GM19438 (cell line): Measurements from ENCODE around the gene NSD2.
"Not testable (repeated sequence)": the region's sequence is repeated elsewhere in the genome, so short reads cannot be mapped to it uniquely, and the experiment has no call there.

ENCODE experiments used
- ATAC-seq: cut with Tn5 transposase; IDR thresholded peaks from one replicate; pipeline ENCODE4 v1.9.1; 2021; ENCODE audit warnings: low read depth; ENCODE audit not compliant: unreplicated experiment

The NSD2 gene

GRCh38 chr4:1993718-1994516 lies 122.7 kb downstream of the NSD2 start:
- not testable (repeated sequence) for ATAC-seq

- no peak for ATAC-seq
Measured at GRCh38 chr4:1994938-1995337, 123.7 kb downstream of the NSD2 start.

- ATAC-seq: no peak
Measured at GRCh38 chr4:1996866-1997611, 125.8 kb downstream of the NSD2 start.

- no peak for ATAC-seq
Measured at GRCh38 chr4:1997712-1998111, 126.5 kb downstream of the NSD2 start.

GRCh38 chr4:1998296-1998695 lies 127.1 kb downstream of the NSD2 start:
- no peak for ATAC-seq

GRCh38 chr4:1999308-1999707 lies 128.1 kb downstream of the NSD2 start:
- ATAC-seq: not testable (repeated sequence)

- ATAC-seq: not testable (repeated sequence)
Measured at GRCh38 chr4:2003361-2003760, 132.2 kb downstream of the NSD2 start.

- no peak for ATAC-seq
Measured at GRCh38 chr4:2006367-2006766, 135.2 kb downstream of the NSD2 start.

- ATAC-seq: no peak
Measured at GRCh38 chr4:2006956-2007653, 135.9 kb downstream of the NSD2 start.

GRCh38 chr4:2007804-2008670 lies 136.8 kb downstream of the NSD2 start:
- no peak for ATAC-seq

GRCh38 chr4:2008671-2008920 lies 137.4 kb downstream of the NSD2 start:
- ATAC-seq: no peak

GRCh38 chr4:2008921-2009650 lies 137.9 kb downstream of the NSD2 start, which contains the start of gene NELFA:
Gene NELFA, minus strand, starts transcription at chr4:2008974. Its CDS starts 15 bp downstream, at chr4:2008959.
- ATAC-seq: peak; percentile 75

GRCh38 chr4:2009651-2010233 lies 138.5 kb downstream of the NSD2 start:
- peak; percentile 26 for ATAC-seq

GRCh38 chr4:2011583-2011982 lies 140.4 kb downstream of the NSD2 start:
- ATAC-seq: no peak

- no peak for ATAC-seq
Measured at GRCh38 chr4:2015008-2015407, 143.8 kb downstream of the NSD2 start.

GRCh38 chr4:2021358-2022018 lies 150.3 kb downstream of the NSD2 start:
- ATAC-seq: not testable (repeated sequence)

GRCh38 chr4:2024683-2025082 lies 153.5 kb downstream of the NSD2 start:
- no peak for ATAC-seq

GRCh38 chr4:2025817-2026216 lies 154.6 kb downstream of the NSD2 start:
- no peak for ATAC-seq

- ATAC-seq: not testable (repeated sequence)
Measured at GRCh38 chr4:2027120-2027519, 155.9 kb downstream of the NSD2 start.
